NCI-H82 treated with DMSO at 0.1 percent for 48 hours (cell line): ENCODE data around the gene GPRIN3.
"Not testable (repeated sequence)": the region's sequence is repeated elsewhere in the genome, so short reads cannot be mapped to it uniquely, and the experiment has no call there.

Experiments
- DNase-seq: peaks from one replicate; lab custom pipeline; 2025; ENCODE audit not compliant: unreplicated experiment; lab: John Stamatoyannopoulos, UW

GPRIN3 gene

DNA sequence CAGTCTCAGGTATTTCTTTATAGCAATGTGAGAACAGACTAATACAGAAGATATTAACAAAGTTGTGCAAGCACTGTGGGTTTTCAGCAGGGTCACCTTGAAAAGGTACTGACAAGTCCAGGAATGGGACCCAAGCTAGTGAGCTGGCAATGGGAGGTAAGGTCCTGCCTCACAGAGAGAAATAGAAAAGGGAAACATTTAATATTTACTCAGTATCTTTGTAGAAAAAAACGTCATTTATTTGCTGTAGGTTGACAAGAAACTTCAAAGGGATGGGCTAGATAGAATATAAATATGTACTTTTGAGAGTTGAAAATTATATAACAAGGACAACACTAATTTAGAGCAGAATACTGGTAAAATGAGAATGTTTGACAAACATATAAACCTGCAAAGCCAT is 89.0 kb downstream of the GPRIN3 start:
- DNase-seq: no peak

- no peak for DNase-seq
Observed at GRCh38 chr4:89217604-89218003, 90.0 kb downstream of the GPRIN3 start.

DNA sequence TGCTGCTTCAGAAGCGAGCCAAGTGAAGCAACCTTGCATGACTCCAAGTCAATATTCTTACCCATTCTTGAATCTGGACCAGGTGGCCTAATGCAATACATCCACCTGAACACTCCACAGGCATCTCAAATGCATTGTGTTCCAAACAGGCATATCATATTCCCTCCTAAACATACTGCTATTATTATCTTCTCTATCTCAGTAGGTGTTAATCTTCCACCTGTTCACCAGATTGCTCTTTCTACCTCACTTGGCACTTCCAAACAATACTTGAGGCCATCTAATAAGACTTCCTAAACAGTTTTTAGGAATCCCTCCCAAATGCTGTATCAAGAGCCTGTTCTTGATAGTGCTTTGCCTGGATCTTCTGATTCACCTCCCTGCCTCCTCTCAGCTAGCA is 90.7 kb downstream of the GPRIN3 start:
- DNase-seq: no peak

DNA sequence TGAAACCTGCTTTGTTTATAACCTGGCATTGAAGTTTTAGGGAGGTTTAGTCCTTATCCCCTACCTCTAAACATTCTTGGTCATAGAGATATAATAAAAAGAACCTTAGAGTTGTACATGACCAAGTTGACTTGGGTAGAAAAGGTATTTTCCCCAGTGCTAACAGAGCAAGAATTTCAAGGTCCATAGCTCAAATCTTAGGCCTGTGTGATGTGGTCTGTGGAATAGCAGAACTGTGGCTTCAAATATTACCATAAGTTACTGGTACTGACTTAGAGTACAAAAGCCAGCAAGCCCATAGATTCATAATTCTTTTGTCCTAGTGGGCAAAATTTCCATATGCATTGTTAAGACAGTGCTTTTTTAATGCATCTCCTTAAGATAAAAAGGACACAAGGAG is 91.2 kb downstream of the GPRIN3 start:
- no peak for DNase-seq

DNA sequence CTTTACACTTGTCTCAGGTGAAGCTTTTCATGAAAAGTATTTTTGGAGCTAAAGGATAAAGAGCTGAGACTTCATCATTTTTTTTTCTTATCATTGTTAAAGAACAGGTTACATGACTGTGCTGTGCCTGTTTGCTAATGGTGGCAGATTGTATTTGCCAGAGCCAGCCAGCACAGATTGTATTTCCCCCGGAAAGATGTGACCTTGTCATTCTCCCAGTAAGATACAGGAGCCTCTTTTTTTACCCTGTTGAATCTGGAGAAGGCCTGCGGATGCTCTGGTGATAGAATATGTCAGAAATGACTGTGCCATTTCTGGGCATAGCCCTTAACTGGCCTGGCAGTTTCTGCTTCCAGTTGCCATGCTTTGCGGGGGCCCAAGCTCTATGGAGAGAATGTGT is 91.9 kb downstream of the GPRIN3 start:
- DNase-seq: no peak

DNA sequence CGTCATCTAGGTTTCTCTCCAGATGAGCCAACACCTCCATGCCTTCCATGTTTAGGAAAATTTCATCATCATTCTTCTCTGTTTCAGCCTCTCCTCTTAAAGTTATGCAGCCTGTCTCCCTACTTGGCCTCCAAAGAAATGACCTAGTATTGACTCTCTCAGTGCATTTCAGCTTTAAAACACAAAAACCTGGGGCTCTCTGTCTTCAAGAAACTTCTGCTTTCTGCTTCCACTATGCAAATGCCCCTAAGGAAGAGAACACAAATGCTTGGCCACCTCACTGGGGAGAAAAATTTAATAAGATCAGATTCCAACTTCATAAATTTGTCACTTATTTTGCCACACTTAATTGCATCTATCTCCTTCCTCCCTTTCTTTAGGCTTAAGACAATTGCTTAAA is 93.3 kb downstream of the GPRIN3 start:
- DNase-seq: no peak

- no peak for DNase-seq
Observed at GRCh38 chr4:89213382-89213701, 94.3 kb downstream of the GPRIN3 start.

GRCh38 chr4:89212666-89213381 is 94.8 kb downstream of the GPRIN3 start:
- no peak for DNase-seq

- no peak for DNase-seq
Observed at GRCh38 chr4:89204624-89205023, 103.0 kb downstream of the GPRIN3 start.

GRCh38 chr4:89203902-89204301 is 103.7 kb downstream of the GPRIN3 start:
- no peak for DNase-seq

- not testable (repeated sequence) for DNase-seq
Observed at GRCh38 chr4:89199394-89199793, 108.2 kb downstream of the GPRIN3 start.

DNA sequence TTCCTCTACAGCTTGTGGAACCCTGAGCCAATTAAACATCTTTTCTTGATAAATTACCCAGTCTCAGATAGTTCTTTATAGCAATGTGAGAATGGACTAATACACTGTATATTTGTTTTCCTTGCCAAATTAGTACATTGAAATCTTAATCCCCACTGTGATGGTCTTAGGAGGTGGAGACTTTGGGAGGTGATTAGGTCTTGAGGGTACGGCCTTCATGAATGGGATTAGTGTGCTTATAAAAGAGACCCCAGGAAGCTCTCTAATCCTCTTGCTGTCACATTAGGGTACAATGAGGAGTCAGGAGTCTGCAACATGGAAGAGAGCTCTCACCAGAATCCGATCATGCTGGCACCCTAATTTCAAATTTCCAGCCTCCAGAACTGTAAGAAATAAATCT is 109.7 kb downstream of the GPRIN3 start:
- peak; percentile 83 for DNase-seq

GRCh38 chr4:89196745-89197144 is 110.9 kb downstream of the GPRIN3 start:
- no peak for DNase-seq

DNA sequence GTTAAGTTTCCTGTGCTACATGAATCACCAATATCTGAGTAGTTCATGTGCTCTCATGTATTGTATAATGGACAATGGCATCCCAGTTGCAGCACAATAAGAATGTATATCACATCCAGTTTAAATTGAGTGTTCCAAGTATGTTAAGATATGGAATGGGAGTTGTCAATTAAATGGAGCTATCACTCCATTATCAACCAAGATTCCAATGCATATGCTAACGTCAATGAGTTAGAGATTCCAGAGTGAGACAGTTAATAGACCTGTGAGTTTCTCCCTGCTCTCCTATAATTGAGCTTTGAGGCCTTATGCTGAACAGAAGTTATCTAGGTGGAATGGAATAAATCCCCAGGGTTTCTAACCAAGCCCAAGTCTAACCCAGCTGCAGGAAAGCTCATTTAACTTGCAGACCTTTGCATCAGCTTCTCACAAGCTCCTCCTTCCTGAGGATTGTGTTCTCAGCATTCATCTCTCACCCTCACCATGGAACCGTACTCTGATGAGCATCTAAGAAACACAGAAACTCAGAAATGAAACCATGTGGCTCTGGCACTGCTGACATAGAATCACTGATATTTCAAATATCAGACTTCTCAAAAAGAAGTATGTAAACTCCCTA is 111.4 kb downstream of the GPRIN3 start:
- DNase-seq: no peak

GRCh38 chr4:89193843-89194242 is 113.8 kb downstream of the GPRIN3 start:
- no peak for DNase-seq
